GM18909 (cell line): ENCODE data around the gene ZMYND8.
"Not testable (repeated sequence)": the region's sequence is repeated elsewhere in the genome, so short reads cannot be mapped to it uniquely, and the experiment has no call there.

ENCODE experiments used
- ATAC-seq: cut with Tn5 transposase; IDR thresholded peaks from one replicate; pipeline ENCODE4 v1.9.1; 2021; ENCODE audit warnings: mild to moderate bottlenecking; ENCODE audit not compliant: unreplicated experiment, poor library complexity

The ZMYND8 gene

DNA sequence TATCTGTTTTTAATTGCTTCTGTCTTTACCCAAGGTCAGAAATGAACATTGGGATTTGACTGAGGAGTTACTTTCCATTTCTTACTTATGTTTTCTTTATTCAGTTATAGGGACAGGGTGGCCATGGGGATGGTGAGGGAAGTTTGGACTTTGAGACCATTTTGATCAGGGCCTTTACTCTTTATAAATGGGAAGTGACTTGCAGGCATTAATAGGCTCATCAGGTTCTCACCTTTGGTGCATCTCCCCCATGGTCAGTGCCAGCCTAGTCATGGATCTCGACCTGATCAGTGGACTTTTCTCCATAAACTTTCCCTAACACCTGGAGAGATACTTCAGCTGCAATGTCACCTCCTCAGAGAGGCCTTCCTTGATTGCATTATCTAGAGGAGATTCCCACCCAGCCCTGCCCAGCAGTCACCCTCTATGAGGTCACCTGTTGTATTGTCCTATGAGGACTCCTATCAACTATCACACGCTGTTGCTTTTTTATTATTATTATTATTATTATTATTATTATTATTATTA lies 16.8 kb upstream of the ZMYND8 start:
- no peak for ATAC-seq

DNA sequence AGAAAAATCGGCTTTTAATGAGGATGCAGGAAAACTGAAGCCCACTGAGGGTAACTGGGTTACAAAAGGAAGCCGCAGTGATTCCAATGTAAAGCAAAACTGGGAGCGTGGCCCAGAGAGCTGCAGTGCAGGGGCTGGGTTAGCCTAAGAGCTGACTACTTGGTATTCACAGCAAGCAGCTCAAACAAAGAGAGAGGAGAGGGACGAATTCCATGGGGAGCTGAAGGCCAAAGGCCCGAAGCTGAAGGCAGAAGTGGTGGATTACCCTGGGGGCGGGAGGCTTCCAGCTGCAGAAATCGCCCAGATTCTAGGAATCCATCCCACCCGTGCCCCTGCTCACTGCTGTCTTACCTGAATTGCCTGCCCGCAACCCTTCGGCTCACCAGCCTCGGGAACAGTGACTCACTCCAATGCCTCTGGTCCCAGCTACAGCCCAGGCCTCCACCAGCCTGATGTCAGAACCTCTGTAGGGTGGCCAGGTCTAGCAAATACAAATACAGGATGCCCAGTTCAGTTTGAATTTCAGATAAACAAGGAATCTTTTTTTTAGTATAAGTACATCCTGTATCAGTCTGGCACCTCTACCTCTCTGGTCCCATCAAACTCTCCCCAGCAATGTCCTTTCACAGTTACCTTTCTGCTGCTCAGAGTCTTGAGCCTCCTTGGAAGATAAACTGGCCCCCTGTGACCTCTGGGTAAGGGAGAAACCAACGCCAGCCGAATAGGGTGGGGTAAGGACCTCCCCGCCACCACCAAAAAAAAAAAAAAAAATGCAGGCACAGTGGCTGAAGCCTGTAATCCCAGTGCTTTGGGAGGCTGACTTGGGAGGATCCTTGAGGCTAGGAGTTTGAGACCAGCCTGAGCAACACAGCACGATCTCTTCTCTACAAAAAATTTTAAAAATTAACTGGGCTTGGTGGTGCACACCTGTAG lies 14.6 kb upstream of the ZMYND8 start:
- ATAC-seq: no peak

DNA sequence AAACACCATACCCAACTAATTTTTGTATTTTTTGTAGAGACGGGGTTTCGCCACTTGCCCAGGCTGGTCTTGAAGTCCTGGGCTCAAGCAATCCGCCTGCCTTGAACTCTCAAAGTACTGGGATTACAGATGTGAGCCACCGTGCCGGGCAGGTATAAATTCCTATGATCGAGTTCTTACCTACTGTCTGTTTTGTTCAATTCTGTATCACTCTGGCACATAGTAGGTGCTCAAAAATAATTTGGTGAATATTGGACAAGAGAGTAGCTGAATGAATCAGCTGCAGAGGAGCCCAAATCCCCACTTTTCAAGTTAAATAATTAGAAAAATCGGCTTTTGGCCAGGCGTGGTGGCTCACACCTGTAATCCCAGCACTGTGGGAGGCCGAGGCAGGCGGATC lies 13.7 kb upstream of the ZMYND8 start:
- ATAC-seq: no peak

DNA sequence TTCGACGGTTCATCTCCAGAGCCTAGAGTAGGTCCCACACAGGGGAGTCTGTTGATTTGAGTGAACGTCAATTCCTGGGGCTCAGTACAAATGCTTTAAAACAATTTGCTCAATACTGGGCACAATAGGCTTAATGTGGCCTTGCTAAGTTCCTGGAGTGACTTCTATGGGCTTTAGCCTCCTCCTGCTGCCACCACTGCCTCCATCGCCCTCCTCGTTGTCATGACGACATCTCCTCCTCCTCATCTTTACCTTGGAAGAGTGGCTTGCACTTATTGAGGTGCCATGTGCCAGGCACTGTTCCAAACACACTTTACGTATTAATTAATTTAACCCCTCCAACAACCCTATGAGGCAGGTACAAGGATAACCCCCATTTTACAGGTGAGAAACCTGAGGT lies 11.8 kb upstream of the ZMYND8 start:
- ATAC-seq: no peak

DNA sequence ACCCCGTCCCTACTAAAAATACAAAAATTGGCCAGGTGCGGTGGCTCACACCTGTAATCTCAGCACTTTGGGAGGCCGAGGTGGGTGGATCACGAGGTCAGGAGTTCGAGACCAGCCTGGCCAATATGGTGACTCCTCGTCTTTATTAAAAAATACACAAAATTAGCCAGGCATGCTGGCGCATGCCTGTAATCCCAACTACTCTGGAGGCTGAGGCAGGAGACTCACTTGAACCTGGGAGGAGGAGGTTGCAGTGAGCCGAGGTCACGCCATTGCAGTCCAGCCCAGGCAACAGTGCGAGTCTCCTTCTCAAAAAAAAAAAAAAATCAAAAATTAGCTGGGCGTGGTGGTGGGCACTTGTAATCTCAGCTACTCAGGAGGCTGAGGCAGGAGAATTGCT lies 9.8 kb upstream of the ZMYND8 start:
- not testable (repeated sequence) for ATAC-seq

DNA sequence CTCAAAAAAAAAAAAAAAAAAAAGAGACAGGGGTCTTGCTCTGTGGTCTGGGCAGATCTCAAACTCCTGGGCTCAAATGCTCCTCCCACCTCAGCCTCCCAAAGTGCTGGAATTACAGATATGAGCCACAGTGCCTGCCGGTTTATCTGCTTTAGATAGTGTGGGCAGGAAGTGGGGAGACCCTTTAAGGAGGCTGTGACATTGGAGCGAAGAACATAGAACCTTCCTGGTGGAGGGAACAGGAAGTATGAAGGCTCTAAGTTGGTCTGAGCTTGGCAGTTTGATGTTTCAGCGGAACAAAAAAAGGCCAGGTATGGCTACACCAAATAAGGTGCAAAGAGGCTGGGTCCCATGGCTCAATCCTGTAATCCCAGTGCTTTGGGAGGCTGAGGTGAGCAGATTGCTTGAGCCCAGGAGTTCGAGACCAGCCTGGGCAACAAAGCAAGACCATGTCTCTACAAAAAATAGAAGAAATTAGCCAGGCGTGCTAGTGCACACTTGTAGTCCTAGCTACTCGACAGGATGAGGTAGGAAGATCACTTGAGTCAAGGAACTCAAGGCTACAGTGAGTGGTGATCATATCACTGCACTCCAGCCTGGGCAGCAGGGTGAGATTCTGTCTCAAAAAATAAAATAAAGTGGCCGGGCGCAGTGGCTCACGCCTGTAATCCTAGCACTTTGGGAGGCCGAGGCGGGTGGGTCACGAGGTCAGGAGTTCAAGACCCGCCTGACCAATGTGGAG lies 8.7 kb upstream of the ZMYND8 start:
- no peak for ATAC-seq

DNA sequence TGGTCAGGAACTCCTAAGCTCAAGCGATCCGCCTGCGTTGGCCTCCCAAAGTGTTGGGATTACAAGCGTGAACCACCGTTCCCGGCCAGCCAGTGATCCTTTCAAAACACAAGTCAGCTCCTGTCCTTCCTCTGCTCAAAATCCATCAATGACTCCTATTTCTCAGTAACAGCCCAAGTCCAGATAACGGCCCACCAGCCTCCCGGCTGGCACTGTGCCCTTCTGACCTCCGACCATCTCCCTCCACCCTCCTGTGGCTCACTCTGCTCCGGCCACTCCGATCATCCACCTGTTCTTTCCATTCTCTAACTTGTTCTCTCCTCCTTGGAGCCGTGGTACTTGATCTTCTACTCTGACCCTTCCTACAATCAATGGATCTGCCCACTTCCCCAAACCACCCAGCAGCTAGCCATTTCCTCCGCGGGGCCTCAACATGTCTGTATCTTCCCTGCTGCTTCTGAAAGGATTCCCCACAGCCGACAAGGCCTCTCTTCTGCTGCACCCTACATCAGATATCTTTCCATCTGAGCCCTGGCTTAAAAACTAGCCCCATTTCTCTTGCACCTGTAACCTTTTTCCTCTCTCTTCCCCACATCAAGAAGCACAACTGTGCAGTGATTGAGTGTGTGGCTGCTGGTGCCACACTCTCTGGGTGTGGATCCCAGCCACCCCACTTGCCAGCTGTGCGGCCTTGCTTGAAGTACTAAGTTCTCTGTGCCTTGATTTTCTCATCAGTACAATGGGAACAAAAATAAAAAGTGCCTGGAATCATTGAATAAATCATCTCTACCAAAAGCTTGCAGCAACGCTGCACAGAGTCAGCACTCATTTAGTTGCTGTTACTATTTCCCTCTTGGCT lies 6.1 kb upstream of the ZMYND8 start:
- ATAC-seq: no peak

DNA sequence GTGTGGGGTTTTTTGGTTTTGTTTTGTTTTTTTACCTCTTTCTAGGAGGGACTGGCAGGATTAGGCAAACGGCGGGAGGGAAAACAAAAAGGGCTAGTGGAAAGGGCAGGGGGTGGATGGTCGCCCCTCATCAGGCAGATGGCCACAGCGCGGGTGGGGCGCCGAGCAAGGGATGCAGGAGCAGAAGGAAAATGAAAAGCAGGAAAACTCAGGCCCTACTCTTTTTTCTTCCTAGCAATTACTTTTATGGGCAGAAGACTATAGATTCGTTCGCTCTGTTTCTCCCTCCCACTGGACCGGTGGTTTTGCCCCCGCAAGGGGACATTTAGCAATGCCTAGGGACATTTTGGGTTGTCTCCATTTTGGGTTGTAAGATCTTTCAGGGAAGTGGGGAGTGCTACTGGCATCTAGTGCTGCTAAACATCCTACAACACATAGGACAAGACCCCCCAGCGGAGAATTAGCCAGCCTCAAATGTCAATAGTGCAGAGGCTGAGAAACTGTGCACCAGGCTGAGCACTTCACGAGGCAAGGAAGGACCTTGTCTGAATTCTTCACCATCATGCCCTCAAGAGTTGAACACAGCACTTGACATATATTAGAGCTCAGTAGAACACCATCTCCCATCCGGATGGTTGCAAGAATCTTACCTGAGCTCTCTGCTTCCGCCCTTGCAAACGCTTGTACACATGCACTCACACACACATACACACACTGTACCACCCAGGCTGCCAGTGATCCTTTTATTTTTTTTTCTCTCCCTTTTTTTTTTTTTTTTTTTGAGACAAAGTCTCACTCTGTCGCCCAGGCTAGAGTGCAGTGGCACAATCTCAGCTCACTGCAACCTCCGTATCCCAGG lies 4.8 kb upstream of the ZMYND8 start:
- ATAC-seq: no peak

DNA sequence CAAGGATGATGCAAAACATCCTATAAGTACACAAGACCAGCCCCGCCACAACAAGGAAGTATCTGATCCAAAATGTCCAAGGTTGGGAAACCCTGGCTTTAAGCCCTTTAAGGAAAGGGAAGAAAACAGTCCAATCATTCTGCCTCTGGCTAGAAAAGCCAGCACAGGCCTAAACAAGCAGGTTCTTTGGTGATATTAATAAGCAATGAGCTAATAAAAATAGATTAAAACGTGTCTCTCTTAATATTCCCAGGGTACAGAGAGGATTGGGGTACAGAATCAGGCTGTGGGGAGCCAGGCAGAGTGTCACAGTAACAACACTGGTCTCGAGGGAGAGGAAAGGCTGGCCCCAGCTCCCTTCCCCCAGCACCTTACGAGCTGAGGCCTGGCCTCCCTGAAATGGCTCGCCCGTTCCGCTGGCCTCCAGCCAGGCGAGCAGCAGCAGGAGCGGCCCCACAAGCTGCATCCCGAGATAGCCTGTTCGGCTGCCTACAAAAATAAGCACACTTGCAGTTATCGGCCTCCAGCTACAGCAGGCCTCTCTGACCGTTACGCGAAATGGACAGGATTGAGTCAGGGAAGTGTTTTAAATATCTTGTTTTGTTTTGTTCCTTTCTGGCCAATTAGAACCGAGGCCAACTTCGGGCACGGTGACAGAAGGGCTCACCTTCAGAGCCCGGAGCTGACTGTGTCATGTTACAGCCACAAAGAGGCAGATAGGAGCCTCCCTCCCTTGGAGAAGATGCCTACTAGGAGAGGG lies 4.0 kb upstream of the ZMYND8 start:
- ATAC-seq: no peak

DNA sequence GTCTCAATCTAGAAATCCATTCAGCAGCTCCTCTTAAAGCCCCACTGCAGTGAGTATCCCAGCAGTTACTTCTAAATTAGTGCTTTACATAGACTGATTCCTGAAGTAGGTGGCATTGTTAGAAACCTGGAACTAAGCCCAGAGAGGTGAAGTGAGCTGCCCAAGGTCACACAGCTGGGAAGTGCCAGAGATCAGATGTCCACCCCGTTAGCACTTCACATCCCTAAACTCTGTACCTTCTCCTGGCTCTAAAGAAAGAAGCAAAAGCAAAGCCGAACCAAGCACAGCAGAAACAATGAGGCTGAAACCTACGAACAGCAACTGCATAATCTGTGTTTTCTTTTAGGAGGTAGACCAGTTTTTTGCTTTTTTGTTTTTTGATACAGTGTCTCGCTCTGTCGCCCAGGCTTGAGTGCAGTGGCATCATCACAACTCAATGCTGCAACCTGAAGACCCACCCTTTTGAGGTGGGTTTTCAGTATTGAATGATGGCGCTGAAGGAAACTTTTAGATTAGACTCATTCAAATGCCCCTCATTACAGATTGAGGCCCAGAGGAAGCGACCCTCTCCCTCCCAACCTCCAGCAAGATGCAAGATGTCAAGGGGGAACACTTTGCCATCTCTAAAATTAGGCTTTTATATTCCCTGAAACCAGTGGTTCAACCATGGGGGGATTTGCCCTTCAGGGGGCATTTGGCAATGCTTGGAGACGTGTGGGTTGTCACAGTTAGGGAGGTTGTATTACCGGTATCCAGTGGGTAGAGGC lies 3.2 kb upstream of the ZMYND8 start:
- ATAC-seq: no peak

DNA sequence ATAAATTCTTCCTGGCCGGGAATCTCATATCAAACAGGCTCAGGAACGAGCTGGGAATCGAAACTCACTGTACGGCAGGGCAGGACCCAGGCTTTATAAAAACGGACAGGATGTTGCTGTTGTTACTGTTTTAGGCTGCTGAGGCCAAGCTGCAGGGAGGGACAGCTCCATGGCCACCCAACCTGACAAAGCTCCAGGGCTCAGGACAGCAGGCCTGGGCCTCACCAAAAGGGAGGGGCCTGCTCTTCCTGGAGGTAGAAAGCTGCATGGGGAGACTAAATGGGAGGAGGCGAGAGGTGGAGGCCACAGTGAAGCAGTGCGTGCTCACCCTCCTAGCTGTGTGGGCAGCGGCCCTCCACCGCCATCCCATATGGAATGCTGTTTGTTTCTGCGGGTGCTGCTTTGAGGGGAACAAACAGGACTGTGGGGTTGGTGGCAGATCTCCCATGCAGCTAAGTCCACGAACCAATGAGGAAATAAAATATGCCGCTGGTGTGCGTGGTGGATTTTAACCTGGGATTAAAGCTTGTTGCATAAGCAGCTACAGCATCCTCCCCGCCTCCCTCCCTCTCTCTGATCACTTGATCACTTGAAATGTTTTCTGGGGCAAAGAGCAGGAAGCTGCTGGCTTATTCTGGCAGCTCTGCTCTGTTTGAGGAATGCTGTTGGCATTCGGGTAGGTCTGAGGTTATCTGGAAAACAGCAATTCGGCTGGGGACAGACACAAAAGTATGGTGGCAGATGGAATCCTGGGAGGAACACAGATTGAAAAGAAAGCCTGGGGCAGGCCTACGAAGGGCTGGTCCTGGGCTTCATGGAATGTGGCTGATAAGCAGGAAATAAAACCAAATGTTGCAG lies 2.4 kb upstream of the ZMYND8 start:
- ATAC-seq: no peak

DNA sequence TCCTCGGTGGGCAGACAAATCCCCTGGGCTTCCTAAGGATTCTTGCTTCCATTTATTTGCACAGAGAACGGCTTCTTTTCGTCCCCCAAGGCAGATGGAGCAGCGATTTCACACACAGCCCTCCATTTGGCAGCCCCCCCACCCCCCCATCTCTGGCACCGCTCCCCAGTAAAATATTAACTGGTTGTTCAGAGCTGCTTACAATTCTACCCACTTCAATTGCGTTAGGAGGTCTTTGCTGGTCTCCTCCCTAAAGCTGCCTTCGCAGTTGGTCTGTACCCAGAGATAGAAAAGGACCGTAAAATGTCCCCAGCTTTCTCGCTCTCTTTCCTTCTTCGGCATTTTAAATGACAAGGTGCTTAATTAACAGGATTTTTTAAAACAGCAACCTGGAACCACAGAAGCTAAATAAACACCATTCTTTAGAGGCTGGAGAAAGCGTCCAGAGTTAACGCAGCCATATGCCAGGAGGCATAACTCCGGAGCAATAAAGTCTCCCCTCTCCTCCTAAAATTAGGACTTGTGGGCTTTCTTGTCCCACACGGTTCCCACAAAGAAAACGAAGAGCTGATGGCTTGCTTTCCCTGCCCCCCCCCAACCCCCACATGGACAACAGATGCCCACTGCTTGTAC lies 1.7 kb upstream of the ZMYND8 start:
- ATAC-seq: no peak

DNA sequence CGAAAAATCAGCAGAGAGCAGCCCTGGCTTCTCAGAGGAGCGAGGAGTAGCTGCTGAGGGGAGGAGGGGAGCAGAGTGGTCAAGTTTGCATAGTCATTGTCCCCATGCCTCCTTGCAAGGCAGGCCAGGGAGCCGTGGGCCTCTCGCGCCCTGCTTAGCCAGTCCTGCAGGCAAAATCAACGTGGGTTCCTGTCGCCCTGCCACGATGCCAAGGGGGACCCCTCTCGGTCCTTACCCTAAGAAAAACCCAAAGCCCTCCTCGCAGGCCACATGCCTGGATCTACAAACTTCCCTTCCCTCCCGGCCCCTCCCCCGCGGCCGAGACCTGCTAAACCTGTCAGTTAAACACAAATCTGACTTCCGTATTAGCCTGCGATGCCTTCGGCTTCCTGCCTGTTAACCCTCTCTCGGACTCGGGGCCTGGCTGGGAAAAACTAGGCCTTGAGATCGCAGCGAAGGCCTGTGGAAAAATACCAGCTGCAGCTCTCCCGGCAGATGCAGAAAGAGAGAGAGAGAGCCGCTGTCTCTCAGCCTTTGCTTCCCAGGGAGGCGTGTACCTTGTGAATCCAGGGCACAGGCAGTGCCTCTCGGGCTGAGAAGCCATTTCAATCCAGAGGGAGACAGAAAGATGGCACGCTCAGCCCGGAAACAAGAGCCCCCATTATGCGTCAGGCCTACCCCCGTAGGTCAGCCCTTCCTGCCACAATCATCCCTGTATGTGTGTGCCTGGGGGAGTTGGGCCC lies 968 bp upstream of the ZMYND8 start:
- peak; percentile 51 for ATAC-seq

DNA sequence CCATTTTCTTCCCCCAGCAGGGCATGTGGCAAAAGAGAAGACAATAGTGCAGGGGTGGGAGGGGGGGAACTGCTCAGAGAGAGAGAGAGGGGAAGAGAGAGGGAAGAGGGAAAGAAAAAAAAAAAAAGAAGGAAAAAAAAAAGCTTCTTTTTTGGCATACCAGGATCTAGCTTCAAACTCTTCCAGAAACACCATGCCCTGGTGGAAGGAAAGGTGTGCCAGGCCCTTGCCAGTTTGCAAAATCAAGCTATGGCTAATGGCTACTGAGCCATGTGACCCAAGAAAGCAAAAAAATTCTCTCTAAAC lies 326 bp downstream of the ZMYND8 start:
- ATAC-seq: no peak

DNA sequence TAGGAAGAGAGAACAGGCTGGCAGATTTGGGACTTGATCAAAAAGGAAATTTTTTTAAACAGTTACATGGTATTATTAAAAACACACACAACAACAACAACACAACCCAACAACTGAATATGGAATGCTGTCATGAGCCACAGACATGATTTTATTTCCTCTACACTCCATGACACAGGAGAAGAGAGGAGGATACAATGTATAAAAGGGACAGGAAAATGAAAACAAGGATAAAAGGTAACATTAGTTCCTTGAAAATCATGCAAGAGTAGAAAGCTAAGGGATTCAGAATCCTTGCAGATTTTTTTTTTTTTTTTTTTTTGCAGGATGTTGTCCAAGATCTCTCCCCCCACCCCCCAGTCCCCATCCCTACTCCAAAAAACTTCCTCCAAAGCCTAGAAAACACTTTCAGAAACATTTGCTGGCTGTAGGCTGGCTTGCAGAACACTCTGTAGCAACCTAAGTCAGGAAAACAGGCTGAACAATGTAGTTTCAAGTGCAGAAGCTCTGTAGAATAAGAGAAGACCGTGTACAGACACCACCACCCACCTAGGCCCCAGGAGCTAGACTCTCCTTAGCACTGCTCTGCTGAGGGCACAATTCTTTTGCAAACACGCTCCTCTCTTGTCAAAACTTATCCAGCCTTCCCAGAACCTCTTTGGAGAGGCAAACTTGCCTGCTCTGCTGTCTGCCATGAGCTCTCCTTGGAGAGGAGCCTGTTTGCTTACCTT lies 845 bp downstream of the ZMYND8 start:
- ATAC-seq: no peak
